NCI-H2227 (cell line): ENCODE measurements around the gene TBC1D9.
A peak's percentile ranks its signal among the peaks of the same experiment; 100 is the strongest.

Experiments
- DNase-seq: peaks from one replicate; lab custom pipeline; 2025; ENCODE audit not compliant: unreplicated experiment; lab: John Stamatoyannopoulos, UW

TBC1D9 gene

GRCh38 chr4:140653718-140654494, 102.3 kb downstream of the TBC1D9 start:
- DNase-seq, result peak; percentile 27

GRCh38 chr4:140652601-140653000, 103.6 kb downstream of the TBC1D9 start:
- no peak for DNase-seq

- no peak for DNase-seq
These were observed 107.4 kb downstream of the TBC1D9 start for GRCh38 chr4:140648716-140649308.

DNA sequence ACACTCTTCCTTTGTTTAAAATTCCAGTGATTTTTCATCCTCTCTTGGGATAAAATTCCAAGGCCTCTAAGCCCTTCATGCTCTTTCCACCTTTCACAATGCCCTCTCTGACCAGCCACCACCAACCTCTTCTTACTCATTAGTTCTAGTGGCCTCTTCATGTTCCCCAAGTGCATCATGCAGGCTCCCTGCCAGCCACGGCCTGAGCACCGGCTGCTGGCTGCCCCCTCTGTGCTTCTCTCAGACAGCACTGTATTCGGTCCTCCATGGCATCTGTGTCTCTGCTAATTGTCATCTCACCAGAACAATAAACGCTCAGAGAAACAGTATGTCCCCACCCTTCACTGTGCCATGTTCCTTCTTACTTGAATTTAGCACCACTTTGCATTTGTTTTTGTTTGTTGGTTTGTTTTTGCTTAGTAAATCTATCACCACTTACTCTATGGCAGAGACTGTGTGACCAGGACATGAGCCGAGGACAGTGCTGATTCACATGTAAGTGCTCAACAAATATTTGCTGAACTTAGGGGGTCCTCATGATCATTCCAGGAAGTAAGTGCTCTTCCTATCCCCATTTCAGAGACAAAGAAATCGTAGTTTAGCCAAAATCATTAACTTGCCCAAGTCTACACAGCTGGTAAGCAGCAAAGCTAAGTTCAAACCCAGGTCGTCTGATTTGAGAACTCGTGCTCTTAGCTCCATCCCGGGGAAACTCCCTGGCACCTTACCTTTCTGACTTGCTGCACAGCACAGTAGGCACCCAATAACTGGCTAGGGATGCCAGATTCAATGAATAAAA, 110.4 kb downstream of the TBC1D9 start:
- DNase-seq, result no peak

DNA sequence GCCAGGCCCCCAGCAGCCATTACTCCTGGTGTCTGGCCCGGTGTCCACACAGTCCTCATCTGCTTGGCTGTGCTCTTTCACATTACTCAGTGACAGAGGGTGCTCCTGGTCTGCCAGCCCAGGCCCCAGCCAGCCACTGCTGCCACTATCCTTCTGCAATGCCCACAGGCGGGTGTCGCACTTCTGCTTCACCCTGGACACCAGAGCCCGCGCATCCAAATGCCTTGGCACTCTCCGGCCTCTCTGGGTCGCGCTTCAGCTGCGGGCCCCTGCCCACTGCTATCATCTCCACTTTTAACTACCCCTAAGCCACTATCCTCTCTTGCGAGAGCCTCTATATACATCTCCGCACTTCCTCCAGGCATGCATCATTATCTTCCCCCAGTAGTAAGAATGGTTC, 111.0 kb downstream of the TBC1D9 start:
- DNase-seq, result no peak

- DNase-seq, result no peak
These were observed 111.6 kb downstream of the TBC1D9 start for GRCh38 chr4:140644470-140645185.

DNA sequence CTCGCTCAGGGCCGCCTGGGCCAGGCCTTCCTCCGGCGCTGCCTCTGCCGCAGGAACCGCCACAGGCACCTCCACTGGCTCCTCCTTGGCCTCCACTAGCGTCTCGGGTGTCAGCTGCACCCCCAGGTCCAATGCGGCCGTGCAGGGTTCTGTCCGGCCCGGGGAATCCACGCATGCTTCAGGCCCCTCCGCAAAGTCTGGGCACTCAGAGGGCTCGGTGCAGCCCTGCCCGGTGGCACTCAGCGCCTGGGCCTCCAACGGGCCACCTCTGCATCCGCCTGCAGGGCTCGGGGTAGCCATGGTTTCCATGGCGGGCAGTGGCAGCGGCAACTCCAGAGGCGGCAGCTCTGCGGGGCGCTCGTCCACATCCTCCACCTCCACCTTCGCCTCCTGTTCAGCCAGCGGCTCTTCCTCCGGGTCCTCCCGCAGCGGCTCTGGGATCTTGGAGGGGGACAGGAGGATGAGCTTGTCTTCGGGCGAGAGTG, 112.6 kb downstream of the TBC1D9 start:
- DNase-seq, result no peak

GRCh38 chr4:140642674-140643437, 113.3 kb downstream of the TBC1D9 start:
- DNase-seq, result no peak

DNA sequence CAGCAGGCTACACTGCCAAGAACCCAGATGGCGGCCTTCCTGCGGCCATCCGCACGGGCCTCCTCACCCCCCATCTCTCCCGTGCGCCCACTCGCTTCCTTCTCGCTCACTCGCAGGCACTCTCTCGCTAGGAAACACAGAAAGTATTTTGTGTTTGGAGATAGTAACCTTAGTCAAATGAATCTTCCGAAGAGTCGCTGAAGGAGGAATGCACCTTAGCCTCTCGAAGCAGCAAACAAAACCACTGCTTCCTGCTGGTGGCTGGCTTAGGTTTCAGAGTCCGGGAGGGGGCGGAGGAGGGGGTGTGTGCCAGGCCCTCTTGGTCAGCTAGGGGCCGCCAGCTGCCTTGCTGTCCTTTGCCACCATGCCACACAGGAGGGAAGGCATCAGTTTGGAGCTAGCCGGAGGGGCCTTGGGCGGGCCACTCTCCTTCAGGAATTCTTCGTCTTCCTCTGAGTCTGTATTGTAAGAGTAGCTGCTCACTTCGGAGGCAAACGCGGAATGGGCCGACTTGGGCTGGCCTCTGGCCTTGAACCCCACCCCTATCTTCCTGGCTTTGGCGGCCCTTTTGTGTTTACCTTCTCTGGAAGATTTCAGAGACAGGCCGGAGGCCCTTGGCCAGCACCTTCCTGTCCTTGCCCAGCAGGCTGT, 114.3 kb downstream of the TBC1D9 start:
- no peak for DNase-seq

DNA sequence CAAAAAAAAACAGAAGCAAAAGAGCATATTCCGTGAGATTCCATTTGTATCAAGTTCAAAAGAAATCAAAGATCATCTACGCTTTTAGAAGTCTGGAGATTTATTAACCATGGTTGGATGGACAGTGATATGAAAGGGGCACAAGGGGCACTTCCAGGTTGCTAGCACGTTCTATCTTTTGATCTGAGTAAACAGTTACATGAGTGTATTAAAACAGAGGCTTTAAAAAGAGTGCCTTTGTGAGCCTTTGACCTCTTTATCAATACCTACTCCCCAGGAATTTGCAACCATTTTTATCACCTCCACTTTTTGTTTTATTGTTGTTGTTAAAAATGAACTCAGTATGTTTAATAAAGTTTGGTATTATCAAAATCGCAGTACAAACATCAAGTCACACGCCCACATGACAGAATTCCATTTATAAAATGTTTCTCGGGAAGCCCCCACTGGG, 115.1 kb downstream of the TBC1D9 start:
- no peak for DNase-seq

DNA sequence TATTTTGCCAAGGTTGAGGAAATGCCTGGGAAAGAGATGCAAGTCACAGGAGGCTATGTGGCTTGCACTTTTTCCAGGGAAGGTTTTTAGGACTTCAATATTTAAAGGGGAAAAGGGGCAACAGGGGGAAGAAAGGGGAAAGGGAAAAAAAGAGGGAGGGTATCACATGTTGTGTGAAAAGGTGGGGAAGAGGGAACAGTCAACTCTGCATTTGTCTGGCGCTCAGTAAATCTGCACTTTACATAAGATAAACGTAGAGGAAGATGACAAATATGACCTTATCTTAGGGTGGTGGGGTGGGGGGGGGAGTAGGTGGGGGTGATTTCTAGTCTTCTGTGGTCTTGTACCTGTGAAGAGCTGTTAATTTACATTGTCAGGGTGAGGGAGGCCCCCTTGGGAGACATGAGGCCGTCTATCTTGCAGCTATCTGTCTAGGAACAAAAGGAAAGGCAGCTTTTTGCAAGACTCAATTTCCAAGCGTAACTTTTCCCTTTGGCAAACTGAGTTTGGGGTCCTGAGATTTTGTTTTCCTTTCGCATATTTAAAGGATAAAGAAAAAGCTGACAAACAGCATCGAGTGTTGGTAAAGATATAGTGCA, 115.9 kb downstream of the TBC1D9 start:
- no peak for DNase-seq

- DNase-seq, result no peak
These were observed 117.1 kb downstream of the TBC1D9 start for GRCh38 chr4:140639066-140639465.

DNA sequence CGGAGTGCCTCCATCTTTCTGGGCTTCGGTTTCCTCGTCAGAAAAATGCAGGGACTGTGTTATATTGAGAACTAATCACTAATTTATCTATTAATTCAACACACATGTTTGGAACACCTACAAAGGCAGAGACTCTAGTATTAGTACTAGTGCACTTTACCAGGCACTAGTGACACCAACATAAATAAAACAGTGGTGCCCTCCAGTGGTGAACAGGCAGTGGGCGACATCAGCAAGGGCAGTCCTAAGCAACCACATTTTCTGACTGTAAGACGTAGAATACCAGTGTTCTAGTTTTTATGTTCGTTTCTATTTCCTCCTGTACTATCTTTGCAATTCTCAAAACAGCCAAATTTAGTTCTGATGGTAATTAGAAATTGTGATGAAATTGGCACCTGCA, 118.3 kb downstream of the TBC1D9 start:
- peak; percentile 6 for DNase-seq

GRCh38 chr4:140635606-140636005, 120.6 kb downstream of the TBC1D9 start:
- DNase-seq, result no peak

DNA sequence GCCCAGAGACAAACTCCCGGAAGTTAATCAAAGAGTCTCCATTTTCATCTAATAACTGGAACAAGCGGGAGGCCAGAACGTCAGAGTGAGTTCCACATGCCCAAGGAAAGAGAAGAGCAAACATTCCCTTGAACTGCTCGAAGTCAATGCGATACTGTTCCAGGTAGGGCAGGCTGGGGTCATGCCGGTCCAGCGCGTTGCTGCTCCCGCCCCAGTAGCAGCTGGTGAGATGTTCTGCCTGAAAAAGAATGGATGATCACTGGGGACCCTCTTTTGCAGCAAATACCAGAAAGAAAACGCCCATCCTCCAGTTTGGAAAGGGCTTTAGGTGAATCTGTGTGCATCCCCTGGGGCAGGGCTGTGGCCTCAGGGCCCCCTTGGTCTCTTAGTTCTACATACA, 122.2 kb downstream of the TBC1D9 start:
- DNase-seq, result no peak

- DNase-seq, result no peak
These were observed 123.1 kb downstream of the TBC1D9 start for GRCh38 chr4:140633124-140633523.

- no peak for DNase-seq
These were observed 125.9 kb downstream of the TBC1D9 start for GRCh38 chr4:140630246-140630645.

DNA sequence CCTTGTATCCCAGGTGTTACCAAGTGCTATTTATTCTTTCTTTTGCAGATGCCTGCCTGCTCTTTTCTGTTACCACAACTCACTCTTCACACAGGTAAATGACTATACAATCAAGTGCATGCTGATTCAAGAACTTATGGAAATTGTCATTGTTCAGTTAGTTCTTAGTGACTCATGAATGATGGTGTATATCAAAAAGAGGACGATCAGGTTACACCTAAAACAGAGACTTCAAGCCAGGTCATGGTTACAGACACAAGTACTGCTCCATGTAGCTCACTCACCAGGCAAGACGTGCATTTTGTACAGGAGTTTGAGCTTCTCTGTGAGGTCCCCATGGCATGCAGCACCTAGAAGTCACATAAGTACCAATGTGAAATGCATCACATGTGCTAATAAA, 128.2 kb downstream of the TBC1D9 start:
- DNase-seq, result no peak

DNA sequence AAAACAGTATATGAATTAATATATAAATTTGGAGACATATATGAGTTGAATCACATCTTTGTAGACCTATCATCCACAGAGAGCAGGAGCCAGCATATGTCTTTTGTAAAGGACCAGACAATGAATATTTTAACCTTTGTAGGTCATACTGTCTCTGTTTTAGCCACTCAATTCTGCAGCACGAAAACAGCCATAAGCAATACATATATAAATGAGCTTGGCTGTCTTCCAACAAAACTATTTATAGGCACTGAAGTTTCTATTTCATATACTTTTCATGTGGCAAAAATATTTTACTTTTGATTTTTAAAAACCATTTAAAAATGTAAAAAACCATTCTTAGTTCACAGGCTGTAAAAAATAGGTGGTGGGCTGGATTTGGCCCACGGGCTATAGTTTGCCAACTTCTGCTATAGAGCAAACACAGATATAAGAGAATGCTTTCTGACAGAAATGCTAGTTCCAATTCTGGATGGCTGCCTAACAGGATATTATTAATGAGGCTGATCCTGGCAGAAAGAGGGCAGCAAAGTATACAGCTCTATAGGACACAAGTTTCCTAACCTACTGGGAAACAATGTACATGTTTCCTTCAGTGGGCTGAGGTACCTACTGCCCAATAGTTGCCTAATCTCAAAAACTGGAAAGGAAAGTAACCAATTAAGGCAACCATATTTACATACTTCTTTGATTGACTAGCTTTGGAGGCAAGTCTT, 129.4 kb downstream of the TBC1D9 start:
- DNase-seq, result no peak
